SK-N-SH treated with all-trans-retinoic acid at 6 μM for 48 hours (cell line): ENCODE results near the gene ATXN7.

Experiments
- ARNTL ChIP-seq: fragments of 450-650 bp; formaldehyde crosslinking; IDR thresholded peaks from 2 replicates; pipeline ENCODE4 v1.5.0; 2020; ENCODE audit warnings: low read depth, mild to moderate bottlenecking, moderate library complexity, borderline replicate concordance
- BACH2 ChIP-seq: fragments of 250-450 bp; sonication (Bioruptor Pico); IDR thresholded peaks from 2 replicates; pipeline ENCODE4 v1.9.0; 2021; ENCODE audit warnings: mild to moderate bottlenecking, borderline replicate concordance
- ESRRG ChIP-seq: fragments of 250-450 bp; sonication (Bioruptor Pico); IDR thresholded peaks from 2 replicates; pipeline ENCODE4 v1.6.1; 2021; ENCODE audit warnings: mild to moderate bottlenecking
- GLIS3 ChIP-seq: fragments of 250-450 bp; sonication (Bioruptor Pico); IDR thresholded peaks from 2 replicates; pipeline ENCODE4 v1.5.0; 2020; ENCODE audit warnings: mild to moderate bottlenecking, moderate library complexity
- ISL1 ChIP-seq: fragments of 250-450 bp; sonication (Bioruptor Pico); IDR thresholded peaks from 2 replicates; pipeline ENCODE4 v2.1.2; 2022; ENCODE audit warnings: mild to moderate bottlenecking, moderate library complexity
- PATZ1 ChIP-seq: fragments of 250-450 bp; sonication (Bioruptor Pico); IDR thresholded peaks from 2 replicates; pipeline ENCODE4 v1.8.0; 2020; ENCODE audit warnings: mild to moderate bottlenecking, moderate library complexity, borderline replicate concordance
- PPARA ChIP-seq: fragments of 250-450 bp; sonication (Bioruptor Pico); IDR thresholded peaks from 2 replicates; pipeline ENCODE4 v1.5.0; 2020; ENCODE audit warnings: mild to moderate bottlenecking, borderline replicate concordance
- SNAI2 ChIP-seq: fragments of 250-450 bp; sonication (Bioruptor Pico); IDR thresholded peaks from 2 replicates; pipeline ENCODE4 v1.5.0; 2020; ENCODE audit warnings: mild to moderate bottlenecking, moderate library complexity
- TOX ChIP-seq: fragments of 250-450 bp; sonication (Bioruptor Pico); IDR thresholded peaks from 2 replicates; pipeline ENCODE4 v1.8.0; 2021; ENCODE audit warnings: mild to moderate bottlenecking, moderate library complexity, borderline replicate concordance
- TSHZ2 ChIP-seq: fragments of 250-450 bp; sonication (Bioruptor Pico); IDR thresholded peaks from 2 replicates; pipeline ENCODE4 v1.5.0; 2020; ENCODE audit warnings: mild to moderate bottlenecking, moderate library complexity
- ZFP30 ChIP-seq: fragments of 450-650 bp; formaldehyde crosslinking; IDR thresholded peaks from 2 replicates; pipeline ENCODE4 v1.5.0; 2022; ENCODE audit warnings: mild to moderate bottlenecking, moderate library complexity

GRCh38 chr3:64046996-64047594, 183.4 kb downstream of the ATXN7 start:
- TF ChIP-seq ARNTL (CRISPR knock-in tag) (no peak), BACH2 (CRISPR knock-in tag) (no peak), ISL1 (CRISPR knock-in tag) (no peak), PATZ1 (CRISPR knock-in tag) (no peak), ZFP30 (no peak), SNAI2 (CRISPR knock-in tag) (no peak), TSHZ2 (CRISPR knock-in tag) (no peak), ESRRG (CRISPR knock-in tag) (no peak), GLIS3 (CRISPR knock-in tag) (no peak), TOX (CRISPR knock-in tag) (no peak), PPARA (CRISPR knock-in tag) (no peak)
